Measurements from ENCODE around the gene PPP4C. TPM values are rescaled to one million over a fixed set of nuclear protein-coding genes. Genes with fewer than 3 reads are reported as not detected.

The PPP4C gene
- polyA plus RNA-seq, 3 donors from 2014 or later: 244 to 365 (median 317) TPM

- peaks cover 30 to 38% of the 10 kb centered on the region in 2 donors for H3K4me1 Mint-ChIP-seq
- DNase-seq: no peak
- peaks cover 7 to 15% (median 8%) of the 10 kb centered on the region in 3 donors for H3K36me3 Mint-ChIP-seq
- peak overlapping the region; percentile 96 to 100 (median 98) for H3K27ac Mint-ChIP-seq
- H3K9me3 Mint-ChIP-seq: no peaks in the 10 kb centered on the region
- peaks cover 6 to 20% (median 13%) of the 10 kb centered on the region in 3 donors for H3K27me3 Mint-ChIP-seq (ENCODE audit: low read depth in 3 of 3)
- H3K4me3 Mint-ChIP-seq: peak overlapping the region; percentile 98 to 99 (median 99)
These were observed 11.1 kb upstream of the PPP4C start for GRCh38 chr16:30064729-30065101.

- H3K4me3 Mint-ChIP-seq: peak within 1 kb of the TSS; percentile 98 to 99 (median 99)
- DNase-seq: peak; percentile 95 to 97 (median 97)
- no peaks in the 10 kb centered on the region for H3K9me3 Mint-ChIP-seq
- peak within 1 kb of the TSS; percentile 96 to 99 (median 98) for H3K27ac Mint-ChIP-seq
- H3K27me3 Mint-ChIP-seq (ENCODE audit: low read depth in 3 of 3): peaks cover 6 to 20% (median 13%) of the 10 kb centered on the region in 3 donors
- H3K36me3 Mint-ChIP-seq: peaks cover 7 to 17% (median 8%) of the 10 kb centered on the region in 3 donors
- H3K4me1 Mint-ChIP-seq: peaks cover 30 to 38% of the 10 kb centered on the region in 2 donors
These were observed 10.5 kb upstream of the PPP4C start, which contains the start of gene ALDOA for GRCh38 chr16:30065102-30065942. ALDOA (plus strand) TSS chr16:30065760; CDS start chr16:30066898, 1,138 bp downstream.

- Mint-ChIP-seq H3K27me3 (ENCODE audit: low read depth in 3 of 3) (peaks cover 6 to 20% (median 13%) of the 10 kb centered on the region in 3 donors), H3K36me3 (peaks cover 7 to 21% (median 8%) of the 10 kb centered on the region in 3 donors), H3K4me3 (peak overlapping the region; percentile 98 to 99 (median 99)), H3K4me1 (peaks cover 30 to 38% of the 10 kb centered on the region in 2 donors), H3K9me3 (no peaks in the 10 kb centered on the region), H3K27ac (peak overlapping the region; percentile 96 to 99 (median 98))
- no peak for DNase-seq
These were observed 9.6 kb upstream of the PPP4C start for GRCh38 chr16:30065943-30066760.

GRCh38 chr16:30066761-30067583 lies 8.8 kb upstream of the PPP4C start:
- H3K4me3 Mint-ChIP-seq: peak overlapping the region; percentile 98 to 99 (median 99)
- peaks cover 7 to 26% (median 10%) of the 10 kb centered on the region in 3 donors for H3K36me3 Mint-ChIP-seq
- H3K27ac Mint-ChIP-seq: peak overlapping the region; percentile 96 to 99 (median 98)
- peaks cover 30 to 38% of the 10 kb centered on the region in 2 donors for H3K4me1 Mint-ChIP-seq
- H3K27me3 Mint-ChIP-seq (ENCODE audit: low read depth in 3 of 3): peaks cover 6 to 20% (median 13%) of the 10 kb centered on the region in 3 donors
- DNase-seq: peak in 1 of 3 donors; percentile 29
- no peaks in the 10 kb centered on the region for H3K9me3 Mint-ChIP-seq

- Mint-ChIP-seq H3K4me1 (peaks cover 30 to 38% of the 10 kb centered on the region in 2 donors), H3K4me3 (peak overlapping the region in 4 of 5 donors; percentile 58 to 99 (median 81)), H3K36me3 (peaks cover 7 to 29% (median 12%) of the 10 kb centered on the region in 3 donors), H3K27me3 (ENCODE audit: low read depth in 3 of 3) (peaks cover 6 to 22% (median 13%) of the 10 kb centered on the region in 3 donors), H3K9me3 (no peaks in the 10 kb centered on the region), H3K27ac (peak overlapping the region; percentile 69 to 99 (median 97))
- no peak for DNase-seq
These were observed 8.2 kb upstream of the PPP4C start for GRCh38 chr16:30067584-30067916.

GRCh38 chr16:30068333-30068732 lies 7.5 kb upstream of the PPP4C start:
- DNase-seq: no peak
- peaks cover 7 to 29% (median 12%) of the 10 kb centered on the region in 3 donors for H3K36me3 Mint-ChIP-seq
- H3K4me1 Mint-ChIP-seq: peaks cover 30 to 36% of the 10 kb centered on the region in 2 donors
- peak overlapping the region; percentile 66 to 89 (median 81) for H3K27ac Mint-ChIP-seq
- peaks cover 6 to 22% (median 13%) of the 10 kb centered on the region in 3 donors for H3K27me3 Mint-ChIP-seq (ENCODE audit: low read depth in 3 of 3)
- H3K9me3 Mint-ChIP-seq: no peaks in the 10 kb centered on the region
- H3K4me3 Mint-ChIP-seq: peak overlapping the region; percentile 40 to 70 (median 59)

GRCh38 chr16:30068750-30069610 lies 6.8 kb upstream of the PPP4C start:
- DNase-seq: peak; percentile 55 to 57 (median 56)
- peaks cover 6 to 21% (median 12%) of the 10 kb centered on the region in 3 donors for H3K27me3 Mint-ChIP-seq (ENCODE audit: low read depth in 3 of 3)
- no peaks in the 10 kb centered on the region for H3K9me3 Mint-ChIP-seq
- H3K27ac Mint-ChIP-seq: peak overlapping the region; percentile 66 to 89 (median 85)
- H3K4me1 Mint-ChIP-seq: peaks cover 26 to 29% of the 10 kb centered on the region in 2 donors
- H3K4me3 Mint-ChIP-seq: peak overlapping the region; percentile 40 to 70 (median 59)
- H3K36me3 Mint-ChIP-seq: peaks cover 7 to 29% (median 12%) of the 10 kb centered on the region in 3 donors

- H3K4me1 Mint-ChIP-seq: peaks cover 25 to 29% of the 10 kb centered on the region in 2 donors
- peaks cover 4 to 21% (median 6%) of the 10 kb centered on the region in 3 donors for H3K27me3 Mint-ChIP-seq (ENCODE audit: low read depth in 3 of 3)
- peaks cover 7 to 29% (median 12%) of the 10 kb centered on the region in 3 donors for H3K36me3 Mint-ChIP-seq
- no peak for DNase-seq
- no peaks in the 10 kb centered on the region for H3K9me3 Mint-ChIP-seq
- H3K27ac Mint-ChIP-seq: peak overlapping the region in 4 of 6 donors; percentile 19 to 49 (median 42)
- peak overlapping the region in 1 of 5 donors; percentile 33 for H3K4me3 Mint-ChIP-seq
These were observed 6.0 kb upstream of the PPP4C start for GRCh38 chr16:30069611-30070462.

- DNase-seq: no peak
- peaks cover 7 to 29% (median 12%) of the 10 kb centered on the region in 3 donors for H3K36me3 Mint-ChIP-seq
- peak overlapping the region in 2 of 6 donors; percentile 36 to 49 for H3K27ac Mint-ChIP-seq
- no peak overlapping the region for H3K4me3 Mint-ChIP-seq
- H3K9me3 Mint-ChIP-seq: no peaks in the 10 kb centered on the region
- H3K4me1 Mint-ChIP-seq: peaks cover 31 to 33% of the 10 kb centered on the region in 2 donors
- H3K27me3 Mint-ChIP-seq (ENCODE audit: low read depth in 3 of 3): peaks cover 2 to 20% (median 5%) of the 10 kb centered on the region in 3 donors
These were observed 5.3 kb upstream of the PPP4C start for GRCh38 chr16:30070490-30070889.

- Mint-ChIP-seq H3K27ac (peak overlapping the region; percentile 87 to 99 (median 97)), H3K27me3 (ENCODE audit: low read depth in 3 of 3) (peaks cover 7 to 16% (median 9%) of the 10 kb centered on the region in 3 donors)
These were observed 540 bp downstream of the PPP4C start for GRCh38 chr16:30076276-30076791.

GRCh38 chr16:30077656-30078055 lies 1.9 kb downstream of the PPP4C start:
- Mint-ChIP-seq H3K4me3 (peak overlapping the region; percentile 89 to 96 (median 94)), H3K27ac (peak overlapping the region; percentile 52 to 99 (median 96)), H3K9me3 (no peaks in the 10 kb centered on the region), H3K4me1 (peaks cover 40 to 52% of the 10 kb centered on the region in 2 donors), H3K36me3 (peaks cover 4 to 15% (median 6%) of the 10 kb centered on the region in 3 donors), H3K27me3 (ENCODE audit: low read depth in 3 of 3) (peaks cover 7 to 15% (median 9%) of the 10 kb centered on the region in 3 donors)
- no peak for DNase-seq

More at GRCh38 chr16:30076276-30076791, 540 bp downstream of the PPP4C start:
- peaks cover 40 to 46% of the 10 kb centered on the region in 2 donors for H3K4me1 Mint-ChIP-seq
- H3K36me3 Mint-ChIP-seq: peaks cover 0 to 14% (median 4%) of the 10 kb centered on the region in 3 donors
- peak overlapping the region; percentile 89 to 96 (median 94) for H3K4me3 Mint-ChIP-seq
- DNase-seq: peak in 1 of 3 donors; percentile 11
- no peaks in the 10 kb centered on the region for H3K9me3 Mint-ChIP-seq

All from immature natural killer cell (primary cell).